HEK293T (cell line): ENCODE results near the gene TXNDC11.

Source experiments
- CTCF ChIA-PET: fragments of 350-600 bp; formaldehyde crosslinking; extraction: SDS; loops from one replicate; lab custom pipeline; 2021; ENCODE audit warnings: antibody characterized with exemption, inconsistent platforms; lab: Yijun Ruan, JAX
- POLR2A ChIA-PET: fragments of 350-600 bp; formaldehyde crosslinking; extraction: SDS; loops from one replicate; lab custom pipeline; 2020; ENCODE audit warnings: antibody characterized with exemption, inconsistent platforms; lab: Yijun Ruan, JAX
- DNase-seq: peaks from one replicate; pipeline ENCODE4 v3.0.0; 2012; ENCODE audit warnings: mixed read lengths; ENCODE audit errors: extremely low spot score
- ARNT ChIP-seq: fragments of 450-650 bp; IDR thresholded peaks from 2 replicates; pipeline ENCODE4 v1.6.1; 2017; ENCODE audit warnings: mild to moderate bottlenecking
- BHLHE40 ChIP-seq: fragments of 450-650 bp; IDR thresholded peaks from 2 replicates; pipeline ENCODE4 v1.6.1; 2016; ENCODE audit warnings: mild to moderate bottlenecking, moderate library complexity, borderline replicate concordance
- CTBP1 ChIP-seq: fragments of 450-650 bp; IDR thresholded peaks from 2 replicates; pipeline ENCODE4 v1.6.1; 2016; ENCODE audit warnings: borderline replicate concordance
- ELF4 ChIP-seq: fragments of 450-650 bp; IDR thresholded peaks from 2 replicates; pipeline ENCODE4 v1.6.1; 2017; ENCODE audit warnings: antibody characterized with exemption
- FOXA1 ChIP-seq: fragments of 450-650 bp; IDR thresholded peaks from 2 replicates; pipeline ENCODE4 v1.6.1; 2016; ENCODE audit warnings: mild to moderate bottlenecking
- FOXK2 ChIP-seq: fragments of 450-650 bp; IDR thresholded peaks from 2 replicates; pipeline ENCODE4 v1.6.1; 2016; ENCODE audit warnings: mild to moderate bottlenecking
- FOXM1 ChIP-seq: fragments of 450-650 bp; IDR thresholded peaks from 2 replicates; pipeline ENCODE4 v1.6.1; 2017; ENCODE audit warnings: mild to moderate bottlenecking, borderline replicate concordance
- HDGF ChIP-seq: fragments of 450-650 bp; IDR thresholded peaks from 2 replicates; pipeline ENCODE4 v1.6.1; 2017; ENCODE audit warnings: antibody characterized with exemption, borderline replicate concordance
- L3MBTL2 ChIP-seq: fragments of 450-650 bp; conservative IDR thresholded peaks from 2 replicates; pipeline ENCODE4 v1.6.1; 2016; ENCODE audit warnings: mild to moderate bottlenecking
- LEF1 ChIP-seq: fragments of 450-650 bp; IDR thresholded peaks from 2 replicates; pipeline ENCODE4 v1.6.1; 2017; ENCODE audit warnings: mild to moderate bottlenecking, borderline replicate concordance
- NFRKB ChIP-seq: fragments of 450-650 bp; IDR thresholded peaks from 2 replicates; pipeline ENCODE4 v1.6.1; 2016; ENCODE audit warnings: mild to moderate bottlenecking, moderate library complexity
- PKNOX1 ChIP-seq: fragments of 450-650 bp; IDR thresholded peaks from 2 replicates; pipeline ENCODE4 v1.6.1; 2016
- SP1 ChIP-seq: fragments of 450-650 bp; IDR thresholded peaks from 2 replicates; pipeline ENCODE4 v1.6.1; 2017
- SUZ12 ChIP-seq: fragments of 450-650 bp; IDR thresholded peaks from 2 replicates; pipeline ENCODE4 v1.6.1; 2016; ENCODE audit warnings: mild to moderate bottlenecking
- TARDBP ChIP-seq: fragments of 450-650 bp; IDR thresholded peaks from 2 replicates; pipeline ENCODE4 v1.6.1; 2016
- ZNF384 ChIP-seq: fragments of 450-650 bp; IDR thresholded peaks from 2 replicates; pipeline ENCODE4 v1.6.1; 2016

The TXNDC11 gene

GRCh38 chr16:11632455-11632939 lies 110.2 kb downstream of the TXNDC11 start:
- TF ChIP-seq L3MBTL2 = no peak
- TF ChIP-seq BHLHE40 = no peak
- no peak for TF ChIP-seq FOXK2
- TF ChIP-seq LEF1 = no peak
- TF ChIP-seq ARNT = no peak
- no peak for TF ChIP-seq SP1
- no peak for TF ChIP-seq HDGF
- no peak for TF ChIP-seq TARDBP
- TF ChIP-seq ELF4 = no peak
- TF ChIP-seq ZNF384 = no peak
- no peak for TF ChIP-seq PKNOX1
- no peak for TF ChIP-seq FOXA1
- no peak for TF ChIP-seq NFRKB
- DNase-seq = no peak
- CTCF ChIA-PET = interaction anchor here (0.7 to 1.1 kb wide), 3 partner anchors 9 to 223 kb away, joined by 3 to 5 read pairs (median 3); no protein-coding TSS in a partner anchor
- POLR2A ChIA-PET = no interaction called here

- POLR2A ChIA-PET = interaction anchor here (0.9 kb wide), 1 partner anchor 111 kb away, joined by 3 read pairs; the partner anchor contains the start of gene TXNDC11
Observed at GRCh38 chr16:11631214-11631613, 111.4 kb downstream of the TXNDC11 start.

GRCh38 chr16:11630768-11631056 lies 111.9 kb downstream of the TXNDC11 start:
- ChIA-PET CTCF (no interaction called here), POLR2A (interaction anchor here (0.9 kb wide), 1 partner anchor 112 kb away, joined by 3 read pairs; the partner anchor contains the start of gene TXNDC11)
- no peak for DNase-seq
- TF ChIP-seq CTBP1 (no peak), LEF1 (no peak), ELF4 (no peak), FOXM1 (no peak), ARNT (no peak), SUZ12 (no peak), HDGF (no peak), PKNOX1 (no peak), BHLHE40 (no peak), TARDBP (no peak), FOXA1 (no peak), L3MBTL2 (no peak), FOXK2 (no peak), ZNF384 (no peak), NFRKB (no peak), SP1 (no peak)

More at GRCh38 chr16:11631214-11631613, 111.4 kb downstream of the TXNDC11 start:
- TF ChIP-seq FOXA1 (no peak), NFRKB (no peak), SUZ12 (no peak), SP1 (no peak), ELF4 (no peak), HDGF (no peak), L3MBTL2 (no peak), ZNF384 (no peak), PKNOX1 (no peak), FOXK2 (no peak), FOXM1 (no peak), TARDBP (no peak), LEF1 (no peak)
- CTCF ChIA-PET = no interaction called here
- no peak for DNase-seq

GRCh38 chr16:11630046-11630767 lies 112.5 kb downstream of the TXNDC11 start:
- no peak for DNase-seq
- CTCF ChIA-PET = interaction anchor here (1.0 kb wide), 1 partner anchor 98 kb away, joined by 5 read pairs; no protein-coding TSS in a partner anchor
- TF ChIP-seq FOXM1 (no peak), LEF1 (no peak), SP1 (no peak), NFRKB (no peak), ARNT (no peak), L3MBTL2 (no peak), ZNF384 (no peak), FOXA1 (no peak), BHLHE40 (no peak), ELF4 (no peak), CTBP1 (no peak), TARDBP (no peak), FOXK2 (no peak)
- POLR2A ChIA-PET = interaction anchor here (0.9 kb wide), 1 partner anchor 112 kb away, joined by 3 read pairs; the partner anchor contains the start of gene TXNDC11
